ENCODE results near the gene NXN. TPM values are rescaled to one million over a fixed set of nuclear protein-coding genes. Genes with fewer than 3 reads are reported as not detected.

Gene NXN
- total RNA-seq, 1 experiment from 2014 or later, result 20.8 TPM

DNA sequence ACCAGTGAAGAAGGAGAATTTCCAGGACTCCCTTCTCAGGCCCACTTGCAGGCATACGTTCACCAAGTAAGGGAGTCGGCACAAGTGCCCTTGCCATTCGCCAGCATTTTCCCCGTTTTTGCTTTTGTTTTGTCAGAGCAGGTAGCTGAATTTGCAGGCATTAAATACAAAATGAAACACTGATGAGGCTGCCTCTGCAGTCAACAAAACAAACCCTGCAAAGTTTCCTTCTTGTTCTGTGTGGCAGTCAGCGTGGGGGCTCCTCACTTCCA lies 205.3 kb downstream of the NXN start:
- CTCF ChIA-PET, result no interaction called here
- intact Hi-C loops (cut with micrococcal nuclease), result no loop called here
- no peak overlapping the region for H3K4me3 ChIP-seq (ENCODE audit: low read length)

GRCh38 chr17:773467-774312 lies 205.9 kb downstream of the NXN start:
- no peak overlapping the region for H3K27ac ChIP-seq (ENCODE audit: low read length)
- H3K27me3 ChIP-seq (ENCODE audit: low read length), result no peaks in the 10 kb centered on the region
- H3F3A ChIP-seq (ENCODE audit: low read length, unreplicated experiment), result no peaks in the 10 kb centered on the region
- H3K9ac ChIP-seq (ENCODE audit: low read length), result no peak overlapping the region
- no peak overlapping the region for H3K4me3 ChIP-seq (ENCODE audit: low read length)
- no peaks in the 10 kb centered on the region for H3K9me3 ChIP-seq (ENCODE audit: low read length)
- intact Hi-C loops (cut with micrococcal nuclease), result no loop called here
- peaks cover 31% of the 10 kb centered on the region for H3K36me3 ChIP-seq (ENCODE audit: low read depth, low read length)
- ChIA-PET CTCF (no interaction called here), POLR2A (ENCODE audit: unreplicated experiment) (no interaction called here)
- no peak overlapping the region for H2AFZ ChIP-seq (ENCODE audit: low read length)
- no TSS peak for BruUV-seq (replicated peaks)
- ATAC-seq, result no peak
- no peaks in the 10 kb centered on the region for H3K9me2 ChIP-seq (replicated peaks; ENCODE audit: low read length)
- TF ChIP-seq EZH2 (IDR thresholded peaks at IDR 0.05; ENCODE audit: low read length, unreplicated experiment), result no peak
- TF ChIP-seq EZH2phosphoT487 (IDR thresholded peaks at IDR 0.05; ENCODE audit: borderline replicate concordance, low read length), result no peak
- no peak for TF ChIP-seq CTCF (conservative IDR thresholded peaks at IDR 0.05; ENCODE audit: low read depth, low read length)
- DNase-seq, result no peak
- H3K4me1 ChIP-seq (ENCODE audit: insufficient read depth, low read length), result no peaks in the 10 kb centered on the region
- H3K4me2 ChIP-seq (ENCODE audit: low read length), result no peak overlapping the region
- 0 out of 2 replicates have a peak, but pooled peaks cover 2% of the 10 kb centered on the region for H3K79me2 ChIP-seq (ENCODE audit: low read length)
- H4K20me1 ChIP-seq (ENCODE audit: low read length), result no peaks in the 10 kb centered on the region

More for the DNA sequence above, 205.3 kb downstream of the NXN start:
- Histone ChIP-seq H3K9me2 (replicated peaks; ENCODE audit: low read length) (no peaks in the 10 kb centered on the region), H3F3A (ENCODE audit: low read length, unreplicated experiment) (no peaks in the 10 kb centered on the region), H3K4me2 (ENCODE audit: low read length) (no peak overlapping the region), H3K9ac (ENCODE audit: low read length) (no peak overlapping the region), H3K27me3 (ENCODE audit: low read length) (no peaks in the 10 kb centered on the region), H3K27ac (ENCODE audit: low read length) (no peak overlapping the region), H2AFZ (ENCODE audit: low read length) (no peak overlapping the region), H3K4me1 (ENCODE audit: insufficient read depth, low read length) (no peaks in the 10 kb centered on the region), H3K36me3 (ENCODE audit: low read depth, low read length) (peaks cover 31% of the 10 kb centered on the region), H3K79me2 (ENCODE audit: low read length) (0 out of 2 replicates have a peak, but pooled peaks cover 6% of the 10 kb centered on the region), H3K9me3 (ENCODE audit: low read length) (no peaks in the 10 kb centered on the region), H4K20me1 (ENCODE audit: low read length) (no peaks in the 10 kb centered on the region)
- no TSS peak for BruUV-seq (replicated peaks)
- ATAC-seq (no peak), DNase-seq (no peak)
- POLR2A ChIA-PET (ENCODE audit: unreplicated experiment), result no interaction called here
- TF ChIP-seq EZH2 (IDR thresholded peaks at IDR 0.05; ENCODE audit: low read length, unreplicated experiment) (no peak), CTCF (conservative IDR thresholded peaks at IDR 0.05; ENCODE audit: low read depth, low read length) (no peak), EZH2phosphoT487 (IDR thresholded peaks at IDR 0.05; ENCODE audit: borderline replicate concordance, low read length) (no peak)

DNA sequence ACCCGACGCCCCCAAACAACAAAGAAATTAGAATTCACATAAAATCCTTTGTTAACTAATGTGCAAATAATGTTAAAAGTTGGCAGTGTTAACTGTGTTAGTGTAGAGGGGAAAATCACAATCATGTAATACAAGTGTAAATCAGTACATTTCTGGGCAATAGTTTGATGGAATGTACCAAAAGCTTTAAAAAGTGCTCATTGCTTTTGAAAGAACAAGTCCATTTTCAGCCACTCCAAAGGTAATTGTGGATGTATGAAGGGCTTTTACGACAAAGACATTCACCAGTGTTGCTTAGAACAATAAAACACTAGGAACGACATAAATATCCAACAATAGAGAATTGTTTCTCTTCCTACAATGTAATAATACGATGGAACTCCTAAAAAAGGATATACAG lies 206.6 kb downstream of the NXN start:
- Histone ChIP-seq H4K20me1 (ENCODE audit: low read length) (no peaks in the 10 kb centered on the region), H3F3A (ENCODE audit: low read length, unreplicated experiment) (no peaks in the 10 kb centered on the region), H3K9ac (ENCODE audit: low read length) (no peak overlapping the region), H3K9me2 (replicated peaks; ENCODE audit: low read length) (no peaks in the 10 kb centered on the region), H3K4me2 (ENCODE audit: low read length) (no peak overlapping the region), H3K4me3 (ENCODE audit: low read length) (no peak overlapping the region), H3K27me3 (ENCODE audit: low read length) (no peaks in the 10 kb centered on the region), H2AFZ (ENCODE audit: low read length) (no peak overlapping the region), H3K4me1 (ENCODE audit: insufficient read depth, low read length) (no peaks in the 10 kb centered on the region), H3K27ac (ENCODE audit: low read length) (no peak overlapping the region), H3K9me3 (ENCODE audit: low read length) (no peaks in the 10 kb centered on the region), H3K36me3 (ENCODE audit: low read depth, low read length) (peaks cover 26% of the 10 kb centered on the region), H3K79me2 (ENCODE audit: low read length) (no peaks in the 10 kb centered on the region)
- no peak for ATAC-seq
- ChIA-PET CTCF (no interaction called here), POLR2A (ENCODE audit: unreplicated experiment) (no interaction called here)
- no peak for TF ChIP-seq EZH2 (IDR thresholded peaks at IDR 0.05; ENCODE audit: low read length, unreplicated experiment)
- TF ChIP-seq EZH2phosphoT487 (IDR thresholded peaks at IDR 0.05; ENCODE audit: borderline replicate concordance, low read length), result no peak
- no peak for TF ChIP-seq CTCF (conservative IDR thresholded peaks at IDR 0.05; ENCODE audit: low read depth, low read length)
- DNase-seq, result no peak
- BruUV-seq (replicated peaks), result no TSS peak
- intact Hi-C loops (cut with micrococcal nuclease), result no loop called here
